ENCODE measurements around the gene ABCF1.

The ABCF1 gene

DNA sequence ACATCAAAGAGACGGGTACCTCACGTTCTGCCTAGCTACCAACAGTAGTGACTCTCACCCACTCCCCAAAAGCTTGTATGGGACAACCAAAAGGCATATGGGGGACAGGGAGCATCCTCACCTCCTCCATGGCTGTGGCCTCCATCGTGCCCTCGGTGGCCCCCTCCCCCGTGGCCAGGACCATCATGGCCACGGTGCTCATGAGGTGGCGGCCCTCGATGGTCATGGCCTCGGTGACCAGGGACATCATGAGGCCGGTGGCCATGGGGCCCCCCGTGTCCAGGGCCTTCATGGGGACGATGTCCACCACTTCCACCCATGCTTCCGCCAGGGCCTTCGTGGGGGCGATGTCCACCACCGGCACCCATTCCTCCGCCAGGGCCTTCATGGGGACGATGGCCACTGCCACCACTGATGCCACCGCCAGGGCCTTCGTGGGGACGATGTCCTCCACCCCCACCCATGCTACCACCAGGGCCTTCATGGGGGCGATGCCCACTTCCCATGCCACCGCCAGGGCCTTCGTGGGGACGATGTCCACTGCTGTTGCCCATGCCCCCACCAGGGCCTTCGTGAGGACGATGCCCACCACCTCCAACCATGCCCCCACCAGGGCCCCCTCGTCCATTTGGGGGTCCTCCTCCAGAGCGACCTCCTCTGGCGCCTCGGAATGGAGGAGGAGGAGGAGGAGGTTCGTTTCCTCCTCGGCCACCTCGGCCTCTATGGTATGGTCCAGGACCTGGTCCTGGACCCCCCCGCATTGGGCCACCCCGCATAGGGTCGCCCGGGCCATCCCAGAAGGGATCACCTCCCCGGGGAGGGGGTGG, 30.8 kb downstream of the ABCF1 start:
- DNase-seq (ENCODE audit: low spot score): no peak

DNA sequence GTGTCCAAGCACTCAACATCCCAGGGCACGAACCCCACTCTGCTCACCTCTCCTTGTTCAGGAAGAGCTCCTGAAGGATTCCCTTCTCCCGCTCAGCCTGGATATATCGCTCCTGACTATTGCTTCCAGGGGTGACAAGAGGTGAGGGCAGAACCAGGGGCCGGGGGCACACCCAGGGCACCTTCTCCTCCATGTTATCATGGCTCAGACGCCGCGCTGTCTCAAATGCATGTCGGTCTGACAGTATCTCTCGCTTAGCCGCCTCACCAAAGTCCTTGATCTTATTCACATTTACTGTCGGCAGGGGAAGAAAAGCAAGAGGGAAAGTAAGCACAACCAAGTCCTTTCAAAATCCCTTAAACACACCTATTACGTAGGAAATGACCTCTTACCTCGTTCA, 32.7 kb downstream of the ABCF1 start:
- no peak for DNase-seq (ENCODE audit: low spot score)

DNA sequence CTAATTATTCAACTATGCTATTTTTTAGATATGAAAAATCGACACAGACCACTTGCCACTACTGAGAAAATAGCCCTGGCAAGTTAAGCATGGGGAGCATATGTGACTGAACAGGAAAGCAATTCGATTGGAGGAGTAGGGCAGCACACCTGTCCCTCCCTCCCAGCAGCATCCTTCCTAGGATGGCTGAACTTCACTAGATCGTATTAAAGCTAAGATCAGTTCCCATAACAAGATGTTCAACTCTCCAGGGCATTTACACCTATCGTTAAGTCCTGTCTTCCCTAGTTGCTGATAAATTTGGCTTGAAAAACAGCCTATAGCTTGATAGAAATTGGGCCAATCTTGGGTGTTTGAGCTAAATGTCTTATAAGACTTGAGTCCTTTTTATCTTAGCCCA, 38.8 kb downstream of the ABCF1 start:
- DNase-seq (ENCODE audit: low spot score): no peak

DNA sequence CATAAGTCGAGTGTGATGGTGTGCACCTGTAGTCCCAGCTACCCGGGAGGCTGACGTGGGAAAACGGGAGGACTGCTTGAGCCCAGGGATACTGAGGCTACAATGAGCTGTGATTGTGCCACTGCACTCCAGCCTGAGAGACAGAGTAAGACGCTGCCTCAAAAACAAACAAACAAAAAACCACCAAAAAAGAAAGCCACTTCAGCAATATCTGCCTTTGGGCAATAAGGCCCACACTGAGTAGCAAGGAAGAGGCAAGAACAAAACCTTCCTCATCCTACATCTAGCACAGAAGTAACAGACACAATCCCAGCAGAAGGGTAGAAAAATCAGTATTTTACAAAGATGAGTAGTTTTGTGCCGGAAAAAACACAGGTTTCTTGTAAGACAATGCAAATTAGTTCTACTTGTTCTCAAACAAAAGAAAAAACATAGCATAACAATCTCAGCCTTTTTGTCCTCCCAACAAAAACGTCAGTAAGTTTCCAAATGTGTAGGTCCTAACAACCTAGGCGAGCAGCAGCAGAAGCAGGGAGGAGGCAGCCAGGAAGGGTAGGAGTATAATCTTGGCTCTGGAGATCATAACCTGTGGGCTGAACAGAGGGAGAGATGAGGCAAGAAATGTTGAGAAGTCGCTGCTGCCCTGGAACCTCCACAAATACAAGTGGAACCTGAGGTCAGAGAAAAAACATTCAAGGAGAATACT, 40.1 kb downstream of the ABCF1 start:
- no peak for DNase-seq (ENCODE audit: low spot score)

DNA sequence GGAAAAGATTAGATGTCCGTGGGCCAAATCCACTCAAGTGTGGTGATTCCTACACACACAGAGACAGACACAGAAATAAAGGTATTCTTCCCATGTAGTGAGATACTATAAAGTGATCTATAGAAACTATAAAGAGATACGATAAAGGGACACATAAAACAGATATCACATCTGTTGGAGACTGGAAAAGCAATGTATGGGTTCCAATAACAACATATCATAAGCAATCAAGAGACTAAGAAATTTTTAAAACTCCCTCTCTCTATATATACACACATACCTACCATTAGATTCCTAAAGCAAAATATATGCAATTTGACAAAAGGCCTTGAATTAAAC, 40.6 kb downstream of the ABCF1 start:
- DNase-seq (ENCODE audit: low spot score): no peak

GRCh38 chr6:30612213-30612612, 41.0 kb downstream of the ABCF1 start:
- DNase-seq (ENCODE audit: low spot score): no peak

GRCh38 chr6:30612687-30613248, 41.5 kb downstream of the ABCF1 start:
- DNase-seq (ENCODE audit: low spot score): no peak

- no peak for DNase-seq (ENCODE audit: low spot score)
Measured at GRCh38 chr6:30613251-30614043, 42.2 kb downstream of the ABCF1 start.

DNA sequence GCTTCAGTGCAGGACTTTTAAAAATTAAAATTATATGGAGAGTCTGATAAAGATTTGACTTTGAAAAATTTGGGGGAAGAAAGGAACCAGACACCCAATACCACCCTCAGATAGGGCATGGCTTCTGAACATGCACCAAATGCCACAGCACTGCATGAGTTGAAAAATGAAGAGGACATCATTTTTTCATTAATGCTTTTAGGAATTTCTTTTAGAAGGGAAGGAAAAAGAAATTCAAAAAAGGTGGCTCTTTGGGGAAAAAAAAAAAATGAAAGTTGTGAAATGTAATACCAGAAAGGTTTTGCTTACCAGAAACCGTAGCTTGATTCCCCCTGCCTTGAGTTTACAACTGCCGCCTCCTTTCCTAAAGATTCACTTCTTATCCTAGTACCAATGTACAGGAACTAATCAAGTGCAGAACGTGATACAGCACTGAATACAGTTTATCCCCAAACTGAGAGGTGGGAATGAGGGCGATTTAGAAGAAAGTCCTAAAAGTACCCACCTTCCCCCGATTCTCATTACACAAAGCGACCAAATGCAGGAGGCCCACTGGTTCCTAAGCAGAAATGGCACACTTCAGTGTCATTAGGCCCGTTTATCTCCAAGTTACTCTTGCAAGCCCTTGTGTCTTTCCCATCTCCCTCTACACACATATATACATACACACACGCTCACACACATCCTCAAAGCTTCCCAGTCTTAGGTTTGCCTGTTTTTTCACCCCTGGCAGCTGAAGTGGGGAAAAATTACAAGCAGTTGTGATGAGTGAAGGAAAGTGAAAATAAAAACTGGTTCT, 43.0 kb downstream of the ABCF1 start:
- DNase-seq (ENCODE audit: low spot score): no peak

- DNase-seq (ENCODE audit: low spot score): peak; percentile 95
Measured at GRCh38 chr6:30614843-30615218, 43.6 kb downstream of the ABCF1 start.

DNA sequence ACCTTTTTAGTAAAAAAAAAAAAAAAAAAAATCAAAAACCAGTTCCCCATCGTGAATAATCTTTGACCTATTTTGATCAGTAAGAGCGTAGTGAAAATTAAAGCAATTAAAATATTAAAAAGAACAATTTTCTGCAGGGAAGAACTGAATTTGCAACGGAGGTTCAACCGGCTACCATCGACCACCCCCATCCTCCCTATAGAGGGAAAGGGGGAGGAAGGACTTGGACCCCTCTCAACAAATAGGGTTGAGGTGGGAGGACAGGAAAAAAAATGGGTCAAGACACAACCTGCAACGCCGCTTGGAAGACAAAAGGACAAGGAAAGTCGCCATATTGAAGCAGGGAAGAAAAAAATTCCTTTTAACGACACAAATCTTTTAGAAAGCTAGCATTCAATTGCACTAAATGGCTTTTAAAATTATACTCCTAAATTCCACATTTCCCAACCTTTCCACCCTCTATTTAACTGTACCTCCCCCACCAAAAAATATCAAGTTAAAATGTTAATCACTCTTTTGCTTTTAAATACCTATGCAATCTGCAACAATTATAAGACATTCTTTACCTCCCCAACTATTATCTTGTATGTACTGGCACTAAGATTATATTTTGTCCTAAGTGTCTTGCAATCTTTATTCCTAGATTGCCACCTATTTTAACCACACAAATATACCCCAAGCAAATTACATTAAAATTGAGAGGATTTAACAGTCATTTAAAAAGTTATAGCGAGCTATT, 44.1 kb downstream of the ABCF1 start:
- DNase-seq (ENCODE audit: low spot score): peak; percentile 49

- peak; percentile 58 for DNase-seq (ENCODE audit: low spot score)
Measured at GRCh38 chr6:30615958-30616810, 44.9 kb downstream of the ABCF1 start.

GRCh38 chr6:30616811-30617564, 45.7 kb downstream of the ABCF1 start, which contains the start of gene PPP1R10:
Gene PPP1R10 (minus strand): TSS chr6:30617243. CDS start chr6:30609944, 7,299 bp downstream.
- peak; percentile 100 for DNase-seq (ENCODE audit: low spot score)

DNA sequence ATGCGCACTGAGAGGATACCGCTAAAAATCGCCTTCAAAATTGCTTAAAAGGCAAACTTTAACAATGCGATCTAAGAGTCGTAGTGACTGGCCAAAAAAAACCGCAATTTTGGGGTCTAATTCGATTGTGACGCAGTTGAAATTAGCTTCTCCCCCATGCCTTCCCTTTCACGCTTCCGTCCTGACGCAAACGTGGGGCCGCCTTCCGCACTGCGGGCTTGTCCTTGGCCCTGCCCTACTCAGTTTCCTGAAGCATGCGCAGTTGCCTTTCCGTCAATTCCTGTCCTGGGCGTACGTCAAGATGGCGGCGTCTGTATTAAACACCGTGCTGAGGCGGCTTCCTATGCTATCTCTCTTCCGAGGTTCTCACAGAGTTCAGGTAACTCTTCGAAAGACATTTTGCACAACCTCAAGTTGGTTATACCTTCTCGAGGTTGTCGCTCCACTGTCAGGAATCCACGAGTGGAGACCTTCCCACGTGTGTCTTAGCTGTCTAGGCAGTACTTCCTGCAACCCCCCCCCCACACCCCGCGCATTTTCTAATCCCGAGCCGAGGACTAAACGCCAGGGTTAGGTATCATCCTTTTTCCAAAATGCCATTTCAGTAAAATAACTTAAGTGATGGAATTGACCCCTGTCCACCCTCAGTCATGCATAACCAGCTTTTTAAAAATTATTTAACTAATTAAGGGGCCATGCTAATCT, 46.5 kb downstream of the ABCF1 start, which contains the start of gene MRPS18B:
Gene MRPS18B (plus strand): TSS at position 276 of the 705 bp plus-strand sequence. CDS start 26 bp downstream, at position 302.
- peak; percentile 99 for DNase-seq (ENCODE audit: low spot score)

- DNase-seq (ENCODE audit: low spot score): no peak
Measured at GRCh38 chr6:30618270-30618797, 47.1 kb downstream of the ABCF1 start.

GRCh38 chr6:30619561-30619960, 48.3 kb downstream of the ABCF1 start:
- DNase-seq (ENCODE audit: low spot score): no peak

DNA sequence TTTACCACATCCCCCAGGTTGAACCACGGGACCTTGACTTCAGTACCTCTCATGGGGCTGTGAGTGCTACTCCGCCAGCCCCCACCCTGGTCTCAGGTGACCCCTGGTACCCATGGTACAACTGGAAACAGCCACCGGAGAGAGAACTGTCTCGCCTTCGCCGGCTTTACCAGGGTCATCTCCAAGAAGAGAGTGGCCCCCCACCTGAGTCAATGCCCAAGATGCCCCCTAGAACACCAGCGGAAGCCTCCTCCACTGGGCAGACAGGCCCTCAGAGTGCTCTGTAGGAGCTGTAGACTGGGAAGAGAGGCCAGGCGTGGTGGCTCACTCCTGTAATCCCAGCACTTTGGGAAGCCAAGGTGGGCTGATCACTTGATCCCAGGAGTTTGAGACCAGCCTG, 54.3 kb downstream of the ABCF1 start:
- DNase-seq (ENCODE audit: low spot score): no peak
